ENCODE data around the gene FAM78A.
"Not testable (repeated sequence)": the region's sequence is repeated elsewhere in the genome, so short reads cannot be mapped to it uniquely, and the experiment has no call there.

Gene FAM78A

DNA sequence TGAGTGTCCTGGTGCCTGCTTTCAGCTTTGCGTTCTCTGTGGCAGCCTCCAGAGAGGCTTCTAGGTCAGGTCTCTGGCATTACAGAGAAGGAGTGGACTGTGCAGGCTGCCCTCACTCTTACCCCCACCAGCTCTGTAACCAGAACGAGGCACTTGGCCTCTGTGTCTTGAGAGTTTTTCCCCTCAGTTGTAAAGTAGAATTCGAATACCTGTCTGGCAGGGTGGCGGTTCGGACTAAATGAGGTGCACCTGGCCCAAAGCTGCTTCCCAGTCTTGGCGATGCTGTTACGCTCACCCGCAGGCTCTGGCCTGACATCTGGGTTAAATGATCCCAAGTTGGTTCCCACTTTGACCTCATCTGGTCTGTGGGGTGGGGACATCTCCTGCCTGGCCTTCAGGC lies 40.1 kb downstream of the FAM78A start:
- DNase-seq, result no peak

DNA sequence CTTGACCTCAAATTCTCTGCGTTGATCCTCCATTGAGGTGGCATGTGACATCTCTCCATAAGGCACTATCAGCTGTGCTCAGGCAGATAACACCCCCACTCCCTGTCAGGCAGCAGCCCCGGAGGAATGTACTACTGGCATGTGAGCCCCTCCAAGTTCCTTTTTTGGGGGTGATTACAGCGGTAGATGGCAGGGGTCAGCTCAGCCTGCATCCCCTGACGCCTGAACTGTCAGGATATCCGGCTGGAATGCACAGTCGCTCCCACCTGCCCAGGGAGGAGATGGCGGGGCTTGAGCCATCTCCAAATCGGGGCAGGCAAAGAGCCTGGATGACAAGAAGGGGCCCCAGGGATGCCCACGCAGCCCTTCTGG lies 40.8 kb downstream of the FAM78A start:
- DNase-seq, result no peak

DNA sequence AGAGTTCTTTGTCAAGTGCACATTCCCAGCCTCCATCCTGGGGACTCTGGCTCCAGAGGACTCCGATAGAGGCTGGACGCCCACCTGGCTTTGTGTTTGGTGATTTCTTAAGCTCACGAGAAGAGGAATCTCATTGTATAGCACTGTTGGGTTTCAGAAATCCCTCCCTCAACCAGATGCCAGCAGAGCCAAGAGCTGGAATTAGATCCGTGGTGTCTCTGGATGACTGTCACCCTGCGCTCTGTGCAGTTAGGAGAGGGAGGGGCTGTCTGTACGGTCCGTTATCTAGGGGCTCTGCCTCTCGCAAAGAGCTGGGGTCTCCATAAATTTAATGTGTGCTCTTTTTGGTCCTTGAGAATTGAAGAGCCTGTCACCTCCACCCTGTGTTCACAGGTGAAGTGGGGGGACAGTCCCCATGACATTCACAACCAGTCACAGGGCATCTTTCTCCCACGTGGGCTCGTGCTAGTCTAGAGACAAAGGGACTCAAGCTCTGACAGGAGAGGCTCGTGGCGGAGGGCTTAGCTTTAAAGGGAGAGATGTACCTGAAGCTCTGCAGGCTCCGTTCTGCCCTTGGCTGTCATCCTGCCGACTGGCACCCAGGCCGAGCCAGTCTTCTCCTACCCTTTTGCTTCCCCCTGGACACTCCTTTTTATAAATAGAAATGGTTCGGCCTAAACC lies 41.4 kb downstream of the FAM78A start:
- DNase-seq, result no peak

DNA sequence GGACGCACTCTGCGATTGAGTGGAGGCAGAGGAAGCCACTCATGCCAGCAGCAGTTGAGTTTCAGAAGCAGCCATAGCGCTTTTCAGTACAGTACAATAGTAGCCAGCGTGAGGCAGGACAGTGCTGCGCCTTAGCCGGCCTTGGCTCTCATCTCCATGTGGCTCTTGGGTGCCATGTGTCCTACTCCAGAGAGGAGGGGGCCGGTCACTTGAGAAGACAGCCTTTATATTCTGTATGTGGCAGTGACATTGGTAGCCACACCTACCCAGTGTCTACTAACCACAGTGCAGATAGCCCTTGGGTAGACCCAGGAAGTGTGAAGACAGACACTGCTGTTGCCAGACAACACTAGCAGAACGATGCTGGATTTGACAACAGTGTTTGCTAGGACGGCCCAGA lies 42.3 kb downstream of the FAM78A start:
- no peak for DNase-seq

DNA sequence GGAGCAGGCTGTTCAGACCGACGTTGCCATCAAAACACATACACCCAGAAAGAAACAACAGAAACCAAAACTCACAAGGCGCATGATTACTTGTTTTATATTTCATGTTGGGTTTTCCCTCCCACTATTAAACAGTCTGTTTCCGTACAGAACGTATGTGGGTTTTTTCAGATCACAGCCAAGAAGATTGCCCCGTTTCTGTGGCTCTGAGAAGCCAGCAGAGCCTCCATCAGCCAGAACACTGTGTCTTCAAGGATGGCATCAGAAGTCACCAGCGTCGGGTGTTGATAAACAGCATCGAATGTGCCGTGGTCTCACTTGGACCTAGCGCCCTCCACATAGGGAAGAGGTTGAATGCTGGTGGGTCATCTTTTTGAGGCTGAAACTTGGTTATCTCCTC lies 42.8 kb downstream of the FAM78A start:
- no peak for DNase-seq

DNA sequence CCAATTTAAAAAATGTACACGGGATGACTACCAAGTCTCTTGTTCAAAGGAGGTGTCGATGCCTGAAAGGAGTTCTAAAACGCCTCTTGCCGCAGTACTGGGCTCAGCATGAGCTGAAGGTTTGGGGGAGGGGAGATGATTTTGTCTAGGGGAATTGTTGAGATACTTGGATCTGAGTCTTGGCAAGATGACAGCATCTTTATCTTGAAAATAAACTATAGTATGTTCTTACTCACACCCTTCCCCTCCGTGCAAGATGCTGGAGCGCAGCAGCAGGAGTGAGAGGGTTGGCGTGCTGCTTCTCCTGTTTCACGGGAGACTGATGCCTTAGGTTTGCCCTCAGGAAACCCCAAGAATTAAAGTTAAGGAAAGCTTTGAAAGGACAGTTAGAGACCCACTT lies 47.3 kb downstream of the FAM78A start:
- DNase-seq, result no peak

DNA sequence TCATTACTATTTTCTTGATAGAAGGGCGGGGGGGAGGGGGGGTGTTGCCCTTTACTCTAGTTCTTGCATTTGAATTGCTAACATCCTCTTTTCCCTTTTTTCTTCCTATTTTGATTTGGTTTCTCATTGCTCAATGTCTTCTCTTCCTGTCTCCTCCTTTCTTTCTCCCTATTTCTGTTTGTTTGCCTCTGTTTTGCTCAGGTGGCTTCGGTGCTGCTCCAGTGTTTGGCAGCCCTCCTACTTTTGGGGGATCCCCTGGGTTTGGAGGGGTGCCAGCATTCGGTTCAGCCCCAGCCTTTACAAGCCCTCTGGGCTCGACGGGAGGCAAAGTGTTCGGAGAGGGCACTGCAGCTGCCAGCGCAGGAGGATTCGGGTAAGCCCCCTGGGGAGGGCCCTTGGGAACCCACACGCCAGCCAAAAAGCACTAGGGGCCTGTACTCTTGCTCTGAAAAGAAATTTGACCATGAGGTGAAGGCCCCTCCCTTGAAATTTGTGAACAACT lies 48.3 kb downstream of the FAM78A start:
- peak; percentile 87 for DNase-seq

DNA sequence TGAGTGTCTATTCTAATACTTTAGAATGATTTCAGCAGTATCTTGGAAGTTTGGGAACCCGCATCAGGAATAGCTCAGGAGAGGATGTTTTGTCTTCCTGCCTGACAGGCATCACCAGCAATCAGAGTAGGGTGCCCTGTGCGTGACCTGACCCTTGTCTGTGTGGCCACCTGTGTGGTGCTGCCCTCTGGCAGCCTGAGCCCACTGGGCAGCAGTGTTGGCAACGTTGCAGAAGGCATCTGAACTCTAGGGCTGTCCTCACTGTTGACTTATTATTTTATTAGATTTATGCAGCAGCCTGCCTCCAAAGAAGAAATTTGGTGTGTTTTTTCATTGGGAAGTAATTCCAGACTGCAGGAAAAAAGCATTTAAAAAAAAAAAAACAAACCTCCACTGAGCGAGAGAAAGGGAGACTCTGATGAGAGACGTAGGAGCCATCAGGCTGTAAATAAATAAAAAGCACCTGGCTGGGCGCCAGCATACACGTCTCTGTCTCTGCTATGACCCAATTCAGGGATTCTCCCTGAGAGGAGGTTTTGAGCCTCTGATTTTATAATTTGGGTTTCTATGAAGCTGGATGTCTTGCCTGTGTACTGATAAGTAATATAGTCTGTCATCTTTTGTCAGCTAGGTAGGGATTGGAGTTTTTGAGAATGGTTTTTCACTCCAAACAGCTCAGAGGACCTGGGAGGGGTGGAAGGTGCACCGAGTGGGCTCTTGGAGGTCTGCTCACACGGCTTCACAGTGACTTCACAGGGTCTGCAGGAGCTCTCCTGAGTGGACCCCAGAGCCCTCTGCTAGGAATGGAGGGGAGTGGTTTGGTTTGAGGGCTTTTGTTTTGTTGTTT lies 49.0 kb downstream of the FAM78A start:
- DNase-seq, result peak; percentile 72

DNA sequence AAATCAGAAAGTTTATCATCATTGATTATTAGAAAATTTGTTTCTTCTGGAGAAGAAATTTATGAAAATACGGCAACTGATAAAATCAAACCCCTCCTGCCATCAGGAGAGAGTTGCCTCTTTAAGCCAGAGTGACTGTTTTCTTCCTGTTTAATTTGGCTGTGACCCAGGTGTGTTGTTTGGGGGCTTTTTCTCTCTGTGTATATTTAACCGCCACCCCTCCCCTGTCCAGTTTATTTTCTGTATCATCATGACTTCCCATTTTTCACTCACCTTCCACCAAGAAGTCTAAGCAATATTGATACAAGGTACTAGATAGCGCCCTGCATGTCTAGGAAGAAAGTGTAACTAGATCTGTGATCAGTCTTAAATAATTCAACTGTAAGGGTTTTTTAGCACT lies 50.1 kb downstream of the FAM78A start:
- DNase-seq, result no peak

DNA sequence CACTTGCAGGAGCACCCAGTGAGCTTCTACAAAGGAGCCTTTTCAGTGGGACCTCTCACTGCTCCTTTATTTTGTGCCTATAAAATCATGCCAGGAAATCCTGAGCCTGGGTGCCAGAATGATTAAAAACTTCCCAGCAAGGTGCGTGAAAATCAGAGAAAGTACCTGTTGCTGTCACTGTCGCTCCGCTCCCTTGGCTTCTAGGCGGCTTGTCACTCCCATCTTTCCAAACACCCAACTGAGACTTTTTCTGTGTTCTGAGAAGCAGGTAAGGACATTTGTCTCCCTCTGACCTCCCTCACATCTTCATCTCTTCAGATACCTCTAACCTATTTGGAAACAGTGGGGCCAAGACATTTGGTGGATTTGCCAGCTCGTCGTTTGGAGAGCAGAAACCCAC lies 53.9 kb downstream of the FAM78A start:
- DNase-seq, result no peak

DNA sequence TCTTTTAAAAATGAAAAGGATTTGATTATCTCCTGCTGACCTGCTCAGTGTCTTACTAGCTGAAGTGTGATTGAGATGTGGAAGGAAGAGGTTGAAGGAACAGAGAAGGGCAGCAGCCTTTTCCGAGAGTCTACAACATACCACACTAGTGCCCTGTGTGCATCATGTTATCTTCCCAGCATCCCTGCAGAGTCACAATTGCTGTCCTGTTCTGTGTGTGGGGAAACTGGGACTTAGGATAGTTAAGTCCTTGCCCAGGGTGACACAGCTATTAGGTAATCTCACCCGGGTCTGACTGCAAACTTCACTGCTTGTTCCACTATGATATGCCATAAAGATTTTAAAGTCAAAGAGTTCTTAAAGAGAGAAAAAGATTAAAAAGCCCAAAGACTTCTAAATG lies 55.8 kb downstream of the FAM78A start:
- no peak for DNase-seq

DNA sequence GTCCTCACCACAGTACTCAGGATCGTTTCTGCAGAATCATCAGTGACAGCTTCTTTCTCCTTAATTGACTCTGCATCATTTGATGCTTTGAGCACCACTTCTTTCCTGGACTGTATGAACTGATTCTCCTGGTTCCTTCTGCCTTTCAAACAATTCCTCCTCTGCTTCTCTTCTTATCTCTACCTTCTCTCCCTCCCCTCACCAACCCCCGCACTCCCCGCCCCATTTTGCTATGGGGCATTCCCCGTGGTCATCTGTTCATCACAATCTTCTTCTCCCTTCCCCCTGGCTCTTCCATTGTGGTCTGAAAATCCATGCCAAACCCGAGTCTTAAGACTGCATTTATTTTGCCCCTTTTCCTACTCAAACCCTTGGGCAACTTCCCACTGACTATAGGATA lies 57.9 kb downstream of the FAM78A start:
- DNase-seq, result no peak

DNA sequence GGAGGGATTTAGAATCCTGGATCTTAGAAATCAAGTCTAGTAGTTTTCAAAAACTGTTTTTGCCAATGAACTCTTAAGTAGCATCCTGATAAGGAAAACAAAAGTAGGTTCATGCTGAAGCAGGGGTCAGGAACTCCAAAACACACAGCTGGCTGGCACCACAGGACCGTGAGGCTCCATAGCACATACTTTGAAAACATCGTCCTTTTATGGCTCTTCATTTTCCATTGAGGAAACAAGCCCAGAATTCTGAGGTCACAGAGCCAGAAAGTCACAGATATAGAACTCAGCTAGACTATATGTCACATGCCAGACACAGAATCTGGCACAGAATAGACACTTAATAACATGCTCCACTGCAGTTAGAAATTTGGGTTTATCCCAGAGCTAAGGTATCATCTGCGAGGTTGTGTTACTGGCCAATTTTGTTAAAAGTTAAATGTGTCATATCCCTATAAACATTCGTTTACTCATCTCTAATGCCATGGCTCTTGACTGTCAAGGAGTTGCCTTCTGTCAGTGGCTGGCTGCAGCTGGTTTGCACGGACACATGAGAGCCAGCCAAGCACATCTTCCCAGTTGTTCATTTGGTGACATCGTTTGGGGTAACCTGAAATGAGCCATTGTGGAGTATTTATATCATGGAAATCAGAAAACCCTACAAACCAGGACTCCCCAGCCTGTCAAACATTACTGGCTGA lies 58.8 kb downstream of the FAM78A start:
- no peak for DNase-seq

DNA sequence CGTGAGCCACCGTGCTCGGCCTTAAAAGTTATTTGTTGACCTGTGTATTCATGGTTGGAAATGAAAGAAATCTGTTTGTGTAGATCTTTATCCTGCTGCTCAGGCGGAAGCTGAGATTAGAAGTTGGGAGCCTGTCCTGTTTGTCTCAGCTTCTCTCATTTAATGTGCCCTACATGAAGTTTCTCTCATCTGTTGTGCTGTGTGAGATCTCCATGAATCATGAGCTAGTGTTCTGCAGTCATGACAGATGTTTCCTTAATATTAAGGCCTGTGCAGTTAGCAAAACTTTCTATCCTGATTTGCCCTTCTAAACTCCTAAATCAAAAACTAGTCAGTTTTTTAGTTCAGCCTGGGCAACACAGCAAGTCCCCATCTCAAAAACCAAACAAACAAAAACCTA lies 59.5 kb downstream of the FAM78A start:
- no peak for DNase-seq

DNA sequence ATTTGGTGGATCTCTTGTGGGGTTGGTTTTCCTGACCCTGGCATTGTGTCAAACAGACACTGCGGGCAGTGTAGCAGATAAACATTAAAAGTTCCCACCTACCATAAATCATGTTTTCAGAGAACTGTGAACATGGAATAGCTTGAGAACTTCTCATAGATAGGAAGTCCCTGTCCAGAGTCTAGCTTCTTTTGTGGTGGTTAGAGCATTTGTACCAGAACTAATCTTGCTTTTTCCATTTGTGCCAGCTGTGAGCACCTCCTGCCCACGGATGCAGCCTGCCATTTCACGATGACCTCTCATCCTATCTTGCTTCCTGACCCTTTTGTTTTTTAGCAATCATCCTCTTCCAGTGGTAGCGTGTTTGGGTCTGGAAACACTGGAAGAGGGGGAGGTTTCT lies 61.4 kb downstream of the FAM78A start:
- no peak for DNase-seq

DNA sequence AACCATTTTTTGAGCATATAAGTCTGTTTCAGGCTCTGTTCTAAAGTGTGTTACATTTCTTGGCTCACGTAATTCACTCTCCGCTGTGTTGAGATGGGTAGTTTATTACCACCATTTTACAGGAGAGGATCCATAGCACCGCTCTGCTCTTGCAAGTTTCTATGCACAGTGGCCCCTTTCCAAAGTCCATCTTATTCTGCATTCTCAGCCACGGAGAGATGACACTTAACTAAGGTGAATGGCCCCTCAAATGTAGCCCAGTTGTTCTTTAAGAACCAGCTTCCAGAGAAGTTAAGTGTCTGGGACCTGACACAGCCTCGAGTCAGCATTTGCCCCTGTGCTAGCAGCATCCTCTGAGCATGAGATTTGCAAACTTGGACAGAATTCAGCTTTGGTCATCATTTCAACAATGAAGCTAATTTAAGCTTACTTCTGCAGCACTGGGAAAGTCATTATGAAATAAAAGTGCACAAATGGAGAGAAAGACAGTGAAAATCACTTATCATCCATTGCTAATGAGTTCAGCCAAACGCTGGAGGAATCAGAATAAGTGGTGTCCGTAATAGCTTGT lies 61.9 kb downstream of the FAM78A start:
- DNase-seq, result no peak

DNA sequence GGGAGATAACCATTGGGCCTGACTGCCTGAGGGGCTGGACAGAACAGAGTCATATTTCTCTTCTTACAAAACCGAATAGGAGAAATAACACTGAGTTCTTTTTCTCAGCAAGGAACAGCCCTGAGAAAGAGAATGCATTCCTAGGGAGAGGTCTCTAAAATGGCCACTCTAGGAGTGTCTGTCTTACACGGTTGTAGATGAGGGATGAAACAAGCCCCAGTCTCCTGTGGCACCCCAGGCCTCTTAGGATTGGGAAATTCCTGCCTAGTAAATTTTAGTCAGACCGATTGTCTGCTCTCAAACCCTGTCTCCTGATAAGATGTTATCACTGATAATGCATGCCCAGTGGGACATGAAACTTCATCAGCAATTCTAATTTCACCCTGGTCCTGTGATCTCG lies 64.4 kb downstream of the FAM78A start:
- not testable (repeated sequence) for DNase-seq

All from NCI-H1092 (cell line).